Trophoblast cell (in vitro differentiated cells and primary cell): ENCODE measurements around the gene NINL.
"Not testable (repeated sequence)": the region's sequence is repeated elsewhere in the genome, so short reads cannot be mapped to it uniquely, and the experiment has no call there.

ENCODE experiments used
- DNase-seq, 2 donors: peaks; one replicate each; pipeline ENCODE4 v3.0.0-alpha.2; 2016
- H2AFZ ChIP-seq: 2 replicates; pipeline ENCODE4 v1.6.1; 2013; ENCODE audit warnings: low read length, moderate library complexity, mild to moderate bottlenecking; ENCODE audit not compliant: insufficient read depth, poor library complexity
- H2AK5ac ChIP-seq: 2 replicates; pipeline ENCODE4 v1.6.1; 2013; ENCODE audit warnings: mild to moderate bottlenecking, low read length
- H2BK120ac ChIP-seq: 2 replicates; pipeline ENCODE4 v1.6.1; 2013; ENCODE audit warnings: low read length, mild to moderate bottlenecking, moderate library complexity; ENCODE audit not compliant: insufficient read depth, poor library complexity
- H2BK12ac ChIP-seq: 2 replicates; pipeline ENCODE4 v1.6.1; 2013; ENCODE audit warnings: mild to moderate bottlenecking, low read length, moderate library complexity
- H2BK5ac ChIP-seq: 2 replicates; pipeline ENCODE4 v1.6.1; 2013; ENCODE audit warnings: low read length, low read depth, moderate library complexity, mild to moderate bottlenecking; ENCODE audit not compliant: poor library complexity
- H3K14ac ChIP-seq: 2 replicates; pipeline ENCODE4 v1.6.1; 2013; ENCODE audit warnings: mild to moderate bottlenecking, low read length
- H3K18ac ChIP-seq: 2 replicates; pipeline ENCODE4 v1.6.1; 2013; ENCODE audit warnings: mild to moderate bottlenecking, low read length
- H3K23ac ChIP-seq: 2 replicates; pipeline ENCODE4 v1.6.1; 2013; ENCODE audit warnings: low read length
- H3K27ac ChIP-seq: 2 replicates; pipeline ENCODE4 v1.5.1; 2013; ENCODE audit warnings: low read depth, mild to moderate bottlenecking, inconsistent platforms, low read length, moderate library complexity
- H3K27me3 ChIP-seq: 2 replicates; pipeline ENCODE4 v1.6.1; 2013; ENCODE audit warnings: inconsistent platforms, mild to moderate bottlenecking, low read length, moderate library complexity; ENCODE audit not compliant: insufficient read depth
- H3K36me3 ChIP-seq, 2 experiments: 1 replicate in 1 of 2; 2 replicates in 1 of 2; pipeline ENCODE4 v1.6.1; 2013; ENCODE audit warnings: low read length in 2 of 2, mild to moderate bottlenecking in 2 of 2, moderate library complexity in 1 of 2; ENCODE audit not compliant: insufficient read depth in 2 of 2, control insufficient read depth in 1 of 2
- H3K4ac ChIP-seq: 2 replicates; pipeline ENCODE4 v1.6.1; 2013; ENCODE audit warnings: low read depth, mild to moderate bottlenecking, low read length, moderate library complexity
- H3K4me1 ChIP-seq, 2 experiments: 1 replicate in 1 of 2; 2 replicates in 1 of 2; pipeline ENCODE4 v1.6.1; 2013; ENCODE audit warnings: low read length in 2 of 2, mild to moderate bottlenecking in 2 of 2, moderate library complexity in 1 of 2; ENCODE audit not compliant: insufficient read depth in 2 of 2, control insufficient read depth in 1 of 2
- H3K4me2 ChIP-seq: 2 replicates; pipeline ENCODE4 v1.6.1; 2013; ENCODE audit warnings: inconsistent platforms, mild to moderate bottlenecking, low read length, moderate library complexity
- H3K4me3 ChIP-seq: 2 replicates; pipeline ENCODE4 v1.5.1; 2013; ENCODE audit warnings: mild to moderate bottlenecking, low read depth, low read length, inconsistent platforms
- H3K79me1 ChIP-seq: one replicate; pipeline ENCODE4 v1.6.1; 2013; ENCODE audit warnings: low read length
- H3K79me2 ChIP-seq: 2 replicates; pipeline ENCODE4 v1.6.1; 2013; ENCODE audit warnings: low read length, mild to moderate bottlenecking; ENCODE audit not compliant: control insufficient read depth, insufficient read depth, poor library complexity
- H3K9ac ChIP-seq: 2 replicates; pipeline ENCODE4 v1.6.1; 2013; ENCODE audit warnings: mild to moderate bottlenecking, low read length
- H3K9me3 ChIP-seq: 2 replicates; pipeline ENCODE4 v1.6.1; 2013; ENCODE audit warnings: low read depth, mild to moderate bottlenecking, control low read depth, inconsistent platforms, low read length; ENCODE audit not compliant: insufficient read depth
- H4K12ac ChIP-seq: 2 replicates; pipeline ENCODE4 v1.6.1; 2013; ENCODE audit warnings: low read depth, mild to moderate bottlenecking, low read length, moderate library complexity
- H4K8ac ChIP-seq: 2 replicates; pipeline ENCODE4 v1.6.1; 2013; ENCODE audit warnings: low read depth, mild to moderate bottlenecking, low read length, moderate library complexity
- H4K91ac ChIP-seq: one replicate; pipeline ENCODE4 v1.6.1; 2013; ENCODE audit warnings: low read depth, mild to moderate bottlenecking, low read length, moderate library complexity
- WGBS: extraction: QIAGEN DNeasy Blood & Tissue Kit; methylation state at CpG from one replicate; pipeline ENCODE4 v1.1.7; 2013; ENCODE audit warnings: missing lambda C conversion rate; ENCODE audit not compliant: insufficient read length, insufficient coverage; ENCODE audit errors: extremely low coverage; 5-methylcytosine and 5-hydroxymethylcytosine counted together

The NINL gene

GRCh38 chr20:25590778-25591177, 5.4 kb upstream of the NINL start:
- H2AK5ac ChIP-seq, H2BK120ac ChIP-seq, H3K4me2 ChIP-seq, H3K36me3 ChIP-seq, H4K91ac ChIP-seq, H3K4me1 ChIP-seq, H3K18ac ChIP-seq, H2BK5ac ChIP-seq, H3K4ac ChIP-seq, H3K27me3 ChIP-seq, H3K79me2 ChIP-seq, H4K8ac ChIP-seq, H2BK12ac ChIP-seq, H2AFZ ChIP-seq, H3K9me3 ChIP-seq, H3K9ac ChIP-seq, DNase-seq, H3K4me3 ChIP-seq, H4K12ac ChIP-seq, H3K14ac ChIP-seq, H3K27ac ChIP-seq, H3K79me1 ChIP-seq, H3K23ac ChIP-seq: not testable (repeated sequence)
- no CpG with 5 or more reads among the region's 4 CpGs for WGBS

GRCh38 chr20:25588491-25588890, 3.2 kb upstream of the NINL start:
- H3K18ac ChIP-seq: no peak overlapping the region
- H4K12ac ChIP-seq: no peak overlapping the region
- H2AFZ ChIP-seq: no peak overlapping the region
- H3K14ac ChIP-seq: no peak overlapping the region
- no peak overlapping the region for H3K23ac ChIP-seq
- H3K79me1 ChIP-seq: peaks cover 11% of the 10 kb centered on the region
- no peaks in the 10 kb centered on the region for H3K36me3 ChIP-seq
- no peak overlapping the region for H3K4me3 ChIP-seq
- H2BK12ac ChIP-seq: no peak overlapping the region
- no peaks in the 10 kb centered on the region for H3K9me3 ChIP-seq
- H3K27ac ChIP-seq: no peak overlapping the region
- no peaks in the 10 kb centered on the region for H3K27me3 ChIP-seq
- no peak overlapping the region for H2BK5ac ChIP-seq
- H3K79me2 ChIP-seq: peaks cover 10% of the 10 kb centered on the region
- H2AK5ac ChIP-seq: no peak overlapping the region
- H4K8ac ChIP-seq: no peak overlapping the region
- H4K91ac ChIP-seq: no peak overlapping the region
- H3K4me2 ChIP-seq: no peak overlapping the region
- no peak overlapping the region for H3K9ac ChIP-seq
- WGBS: no CpG with 5 or more reads among the region's 7 CpGs
- DNase-seq: no peak
- H2BK120ac ChIP-seq: no peak overlapping the region
- H3K4me1 ChIP-seq: peaks cover 0 to 4% of the 10 kb centered on the region in 2 experiments
- no peak overlapping the region for H3K4ac ChIP-seq

- H3K4me3 ChIP-seq: no peak overlapping the region
Measured at GRCh38 chr20:25587536-25587935, 2.2 kb upstream of the NINL start.

DNA sequence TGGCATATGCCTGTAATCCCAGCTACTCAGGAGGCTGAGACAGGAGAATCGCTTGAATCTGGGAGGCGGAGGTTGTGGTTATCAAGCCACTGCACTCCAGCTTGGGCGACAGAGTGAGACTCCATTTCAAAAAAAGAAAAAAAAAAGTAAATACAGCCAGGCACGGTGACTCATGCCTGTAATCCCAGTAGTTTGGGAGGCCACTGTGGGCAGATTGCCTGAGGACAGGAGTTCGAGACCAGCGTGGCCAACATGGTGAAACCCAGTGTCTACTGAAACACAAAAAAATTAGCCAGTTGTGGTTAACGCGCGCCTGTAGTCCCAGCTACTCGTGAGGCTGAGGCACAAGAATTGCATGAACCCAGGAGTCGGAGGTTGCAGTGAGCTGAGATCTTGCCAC, 1.5 kb upstream of the NINL start:
- H4K91ac ChIP-seq: no peak overlapping the region
- H2AFZ ChIP-seq: no peak overlapping the region
- no peak overlapping the region for H3K27ac ChIP-seq
- H3K4me1 ChIP-seq: peaks cover 0 to 4% of the 10 kb centered on the region in 2 experiments
- H3K4me2 ChIP-seq: no peak overlapping the region
- H4K12ac ChIP-seq: no peak overlapping the region
- H2BK12ac ChIP-seq: no peak overlapping the region
- H3K79me2 ChIP-seq: peaks cover 10% of the 10 kb centered on the region
- H3K4me3 ChIP-seq: no peak overlapping the region
- H3K36me3 ChIP-seq: no peaks in the 10 kb centered on the region
- H2AK5ac ChIP-seq: no peak overlapping the region
- no peaks in the 10 kb centered on the region for H3K27me3 ChIP-seq
- H3K18ac ChIP-seq: no peak overlapping the region
- no peak for DNase-seq
- WGBS: no CpG with 5 or more reads among the region's 11 CpGs
- no peak overlapping the region for H3K14ac ChIP-seq
- H2BK120ac ChIP-seq: no peak overlapping the region
- no peak overlapping the region for H4K8ac ChIP-seq
- H3K79me1 ChIP-seq: peaks cover 11% of the 10 kb centered on the region
- H3K23ac ChIP-seq: no peak overlapping the region
- H3K9me3 ChIP-seq: no peaks in the 10 kb centered on the region
- no peak overlapping the region for H3K9ac ChIP-seq
- no peak overlapping the region for H2BK5ac ChIP-seq
- H3K4ac ChIP-seq: no peak overlapping the region

More at GRCh38 chr20:25587536-25587935, 2.2 kb upstream of the NINL start:
- H3K4me2 ChIP-seq: no peak overlapping the region
- H2AK5ac ChIP-seq: no peak overlapping the region
- DNase-seq: no peak
- no peak overlapping the region for H4K8ac ChIP-seq
- H3K23ac ChIP-seq: no peak overlapping the region
- no peak overlapping the region for H2BK5ac ChIP-seq
- H3K18ac ChIP-seq: no peak overlapping the region
- H2BK12ac ChIP-seq: no peak overlapping the region
- H2BK120ac ChIP-seq: no peak overlapping the region
- H3K79me1 ChIP-seq: peaks cover 11% of the 10 kb centered on the region
- peaks cover 10% of the 10 kb centered on the region for H3K79me2 ChIP-seq
- H3K27ac ChIP-seq: no peak overlapping the region
- H3K4me1 ChIP-seq: peaks cover 0 to 4% of the 10 kb centered on the region in 2 experiments
- no peaks in the 10 kb centered on the region for H3K27me3 ChIP-seq
- no peak overlapping the region for H3K14ac ChIP-seq
- H4K12ac ChIP-seq: no peak overlapping the region
- no peak overlapping the region for H3K4ac ChIP-seq
- no peak overlapping the region for H4K91ac ChIP-seq
- H3K9me3 ChIP-seq: no peaks in the 10 kb centered on the region
- no peaks in the 10 kb centered on the region for H3K36me3 ChIP-seq
- no CpG with 5 or more reads among the region's 5 CpGs for WGBS
- H3K9ac ChIP-seq: no peak overlapping the region
- no peak overlapping the region for H2AFZ ChIP-seq
